ENCODE results near the gene PEX14. TPM values are rescaled to one million over a fixed set of nuclear protein-coding genes. Genes with fewer than 3 reads are reported as not detected.
A peak's percentile ranks its signal among the peaks of the same experiment; 100 is the strongest.

PEX14 gene
- total RNA-seq, 1 experiment from 2014 or later: 29.3 TPM

GRCh38 chr1:10473145-10473765 is 1.5 kb upstream of the PEX14 start:
- H3K4me2 ChIP-seq (ENCODE audit: low read length): peak overlapping the region; percentile 94; the same call in 1 of the 2 replicates
- no peaks in the 10 kb centered on the region for H3K9me3 ChIP-seq (ENCODE audit: control insufficient read depth in 1 of 2, insufficient read depth in 1 of 2, low read depth in 1 of 2, low read length in 2 of 2)
- no TSS peak for BruUV-seq (replicated peaks)
- H3K27ac ChIP-seq (ENCODE audit: low read depth, low read length): peak overlapping the region; percentile 25; the same call in 1 of the 2 replicates
- no peak for ATAC-seq
- H3K4me3 ChIP-seq (replicated peaks in 1 of 2; ENCODE audit: low read depth in 1 of 2, low read length in 2 of 2): no peak overlapping the region
- ChIA-PET RAD21 (ENCODE audit: low non-redundant PET in 1 of 2, low total read pairs in 2 of 2, uncharacterized antibody in 2 of 2, unreplicated experiment in 2 of 2) (no interaction called here), POLR2A (no interaction called here), CTCF (no interaction called here)
- TF ChIP-seq SIN3A (IDR thresholded peaks at IDR 0.05; ENCODE audit: low read depth) (no peak), JUND (IDR thresholded peaks at IDR 0.05) (no peak), ZNF274 (IDR thresholded peaks at IDR 0.05; ENCODE audit: low read depth, low read length) (no peak), REST (IDR thresholded peaks at IDR 0.05; ENCODE audit: low read depth) (no peak), POLR2A (IDR thresholded peaks at IDR 0.05; ENCODE audit: borderline replicate concordance, extremely low read depth, insufficient read depth, insufficient read length) (no peak), ZFX (IDR thresholded peaks at IDR 0.05) (no peak), ATF3 (IDR thresholded peaks at IDR 0.05) (no peak), CBX3 (IDR thresholded peaks at IDR 0.05; ENCODE audit: low read depth) (no peak), SP1 (IDR thresholded peaks at IDR 0.05; ENCODE audit: low read depth) (no peak)
- TF ChIP-seq, protein P1, sequence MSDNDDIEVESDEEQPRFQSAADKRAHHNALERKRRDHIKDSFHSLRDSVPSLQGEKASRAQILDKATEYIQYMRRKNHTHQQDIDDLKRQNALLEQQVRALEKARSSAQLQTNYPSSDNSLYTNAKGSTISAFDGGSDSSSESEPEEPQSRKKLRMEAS (IDR thresholded peaks at IDR 0.05): no peak
- TF ChIP-seq, protein P2, sequence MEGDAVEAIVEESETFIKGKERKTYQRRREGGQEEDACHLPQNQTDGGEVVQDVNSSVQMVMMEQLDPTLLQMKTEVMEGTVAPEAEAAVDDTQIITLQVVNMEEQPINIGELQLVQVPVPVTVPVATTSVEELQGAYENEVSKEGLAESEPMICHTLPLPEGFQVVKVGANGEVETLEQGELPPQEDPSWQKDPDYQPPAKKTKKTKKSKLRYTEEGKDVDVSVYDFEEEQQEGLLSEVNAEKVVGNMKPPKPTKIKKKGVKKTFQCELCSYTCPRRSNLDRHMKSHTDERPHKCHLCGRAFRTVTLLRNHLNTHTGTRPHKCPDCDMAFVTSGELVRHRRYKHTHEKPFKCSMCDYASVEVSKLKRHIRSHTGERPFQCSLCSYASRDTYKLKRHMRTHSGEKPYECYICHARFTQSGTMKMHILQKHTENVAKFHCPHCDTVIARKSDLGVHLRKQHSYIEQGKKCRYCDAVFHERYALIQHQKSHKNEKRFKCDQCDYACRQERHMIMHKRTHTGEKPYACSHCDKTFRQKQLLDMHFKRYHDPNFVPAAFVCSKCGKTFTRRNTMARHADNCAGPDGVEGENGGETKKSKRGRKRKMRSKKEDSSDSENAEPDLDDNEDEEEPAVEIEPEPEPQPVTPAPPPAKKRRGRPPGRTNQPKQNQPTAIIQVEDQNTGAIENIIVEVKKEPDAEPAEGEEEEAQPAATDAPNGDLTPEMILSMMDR (IDR thresholded peaks at IDR 0.05 in 2 of 3, conservative IDR thresholded peaks at IDR 0.05 in 1 of 3; ENCODE audit: borderline replicate concordance in 1 of 3, insufficient read depth in 1 of 3, low read depth in 2 of 3, low read length in 2 of 3): no peak
- peaks cover 68% of the 10 kb centered on the region for H3K79me2 ChIP-seq (ENCODE audit: insufficient read depth, low read length)
- H2AFZ ChIP-seq (ENCODE audit: low read depth, low read length, poor library complexity, severe bottlenecking): peak overlapping the region; percentile 96
- intact Hi-C loops (cut with micrococcal nuclease): no loop called here
- peaks cover 0 to 36% of the 10 kb centered on the region in 2 experiments; a peak in 3 of 4 replicates for H3K4me1 ChIP-seq (ENCODE audit: control insufficient read depth in 1 of 2, insufficient read depth in 2 of 2, low read length in 2 of 2)
- H4K20me1 ChIP-seq (ENCODE audit: insufficient read depth): no peaks in the 10 kb centered on the region
- no peak for DNase-seq (ENCODE audit: low read depth, low spot score)
- H3K9ac ChIP-seq (ENCODE audit: low read length): no peak overlapping the region
- H3K36me3 ChIP-seq (ENCODE audit: control insufficient read depth in 1 of 2, insufficient read depth in 2 of 2, low read length in 2 of 2): peaks cover 10 to 11% of the 10 kb centered on the region in 2 experiments
- no peaks in the 10 kb centered on the region for H3K9me2 ChIP-seq (ENCODE audit: insufficient read depth)
- no peaks in the 10 kb centered on the region for H3K27me3 ChIP-seq (ENCODE audit: insufficient read depth, low read length)
